Stimulated activated CD4-positive, alpha-beta T cell treated with anti-CD3 and anti-CD28 coated beads, Interleukin-12 subunit alpha, Interleukin-12 subunit beta, amount 100 ng/mL, for 48 hours (primary cell): ENCODE measurements around the gene OR5H14.
"Not testable (repeated sequence)": the region's sequence is repeated elsewhere in the genome, so short reads cannot be mapped to it uniquely, and the experiment has no call there.

Experiments
- DNase-seq, 3 donors: peaks; one replicate each; pipeline ENCODE4 v3.0.0-alpha.2; 2020; ENCODE audit warnings: low read depth in 2 of 3, low spot score in 1 of 3

The OR5H14 gene

GRCh38 chr3:98196293-98196692 is 49.0 kb downstream of the OR5H14 start:
- DNase-seq: not testable (repeated sequence)

- DNase-seq: no peak
Measured at GRCh38 chr3:98199020-98199419, 51.7 kb downstream of the OR5H14 start.
